Glomerular visceral epithelial cell (primary cell): Measurements from ENCODE around the gene NCOA7.
"Not testable (repeated sequence)": the region's sequence is repeated elsewhere in the genome, so short reads cannot be mapped to it uniquely, and the experiment has no call there.

ENCODE experiments used
- DNase-seq: peaks from one replicate; pipeline ENCODE4 v3.0.0-alpha.2; 2016; ENCODE audit errors: extremely low spot score

NCOA7 gene

DNA sequence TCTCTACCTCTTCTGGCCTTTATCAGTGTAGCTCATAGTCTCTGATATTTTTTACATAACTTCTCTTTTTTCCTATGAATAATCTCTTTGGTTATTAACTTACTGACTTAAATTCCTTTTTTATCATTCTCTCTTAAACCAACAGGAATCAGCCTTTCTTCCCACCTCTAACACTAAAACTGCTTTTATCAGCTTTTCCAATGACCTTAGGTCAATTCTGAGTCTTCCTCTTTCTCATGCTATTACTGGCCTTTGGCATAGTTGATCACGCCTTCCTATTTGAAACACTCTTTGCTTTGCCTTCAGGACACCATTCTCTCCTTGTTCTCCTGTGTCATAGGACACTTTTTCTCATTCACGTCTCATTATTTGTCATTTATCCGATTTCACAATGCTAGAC, 157.7 kb downstream of the NCOA7 start:
- DNase-seq = no peak

DNA sequence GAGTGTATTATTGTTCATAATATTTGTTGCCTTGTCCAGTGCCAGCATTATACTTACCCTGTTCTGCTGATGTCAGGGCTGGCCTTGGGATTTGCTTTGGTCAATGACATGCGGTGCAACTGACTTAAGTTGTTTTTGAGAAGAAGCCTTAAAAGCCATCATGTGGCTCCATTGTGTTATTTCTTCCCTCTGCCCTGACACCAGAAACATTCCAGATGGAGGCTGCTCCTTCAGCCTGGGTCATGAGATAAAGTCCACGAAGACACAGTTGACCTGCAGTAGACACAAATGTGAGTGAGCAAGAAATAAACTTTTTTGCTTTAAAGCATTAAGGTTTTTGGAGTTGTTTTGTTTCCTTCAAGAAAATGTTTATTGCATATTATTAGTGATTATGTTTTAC, 158.3 kb downstream of the NCOA7 start:
- DNase-seq = no peak

DNA sequence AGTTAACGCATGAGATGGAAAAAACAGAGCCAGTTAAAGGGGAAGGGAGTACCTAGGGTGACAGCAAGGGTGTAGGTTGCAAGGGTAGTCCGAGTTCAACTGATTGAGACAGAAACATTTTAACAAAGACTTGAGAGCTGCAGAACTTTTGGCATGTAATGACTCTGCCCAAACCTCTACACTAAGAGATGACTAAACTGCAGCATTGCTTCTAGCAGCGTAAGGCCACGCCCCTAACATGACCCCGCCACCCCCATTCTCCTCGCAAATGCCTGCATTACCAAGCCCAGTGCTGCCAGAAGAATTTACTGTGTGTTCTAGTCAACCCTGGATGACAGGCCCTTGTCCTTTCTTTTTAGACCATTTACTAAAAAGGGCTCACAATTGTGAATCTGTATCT, 159.5 kb downstream of the NCOA7 start:
- DNase-seq = no peak

DNA sequence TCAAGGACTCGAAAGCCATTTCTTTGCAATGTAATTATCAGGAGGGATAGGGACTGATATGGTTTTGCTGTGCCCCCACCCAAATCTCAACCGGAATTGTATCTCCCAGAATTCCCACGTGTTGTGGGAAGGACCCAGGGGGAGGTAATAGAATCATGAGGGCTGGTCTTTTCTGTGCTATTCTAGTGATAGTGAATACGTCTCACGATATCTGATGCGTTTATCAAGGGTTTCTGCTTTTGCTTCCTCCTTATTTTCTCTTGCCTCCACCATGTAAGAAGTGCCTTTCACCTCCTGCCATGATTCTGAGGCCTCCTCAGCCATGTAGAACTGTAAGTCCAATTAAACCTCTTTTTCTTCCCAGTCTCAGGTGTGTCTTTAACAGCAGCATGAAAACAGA, 160.0 kb downstream of the NCOA7 start:
- not testable (repeated sequence) for DNase-seq

DNA sequence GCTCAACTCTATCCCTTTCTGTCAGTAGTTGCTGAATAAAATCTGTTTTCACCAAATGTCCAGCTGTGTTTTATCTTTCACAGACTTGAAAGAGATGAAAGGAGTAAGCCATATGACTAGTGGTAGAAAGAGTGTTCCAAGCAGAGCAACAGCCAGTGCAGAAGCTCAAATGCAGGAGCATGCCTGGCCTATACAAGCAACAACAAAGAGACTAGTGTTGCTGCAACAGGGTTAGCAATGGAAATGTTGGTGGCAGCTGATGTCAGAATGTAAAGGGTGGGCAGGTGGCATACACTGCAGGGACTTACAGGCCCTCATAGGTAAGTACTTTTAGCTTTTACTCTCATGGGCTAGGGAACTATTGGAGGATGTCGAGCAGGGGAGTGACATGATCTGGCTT, 160.6 kb downstream of the NCOA7 start:
- DNase-seq = no peak

DNA sequence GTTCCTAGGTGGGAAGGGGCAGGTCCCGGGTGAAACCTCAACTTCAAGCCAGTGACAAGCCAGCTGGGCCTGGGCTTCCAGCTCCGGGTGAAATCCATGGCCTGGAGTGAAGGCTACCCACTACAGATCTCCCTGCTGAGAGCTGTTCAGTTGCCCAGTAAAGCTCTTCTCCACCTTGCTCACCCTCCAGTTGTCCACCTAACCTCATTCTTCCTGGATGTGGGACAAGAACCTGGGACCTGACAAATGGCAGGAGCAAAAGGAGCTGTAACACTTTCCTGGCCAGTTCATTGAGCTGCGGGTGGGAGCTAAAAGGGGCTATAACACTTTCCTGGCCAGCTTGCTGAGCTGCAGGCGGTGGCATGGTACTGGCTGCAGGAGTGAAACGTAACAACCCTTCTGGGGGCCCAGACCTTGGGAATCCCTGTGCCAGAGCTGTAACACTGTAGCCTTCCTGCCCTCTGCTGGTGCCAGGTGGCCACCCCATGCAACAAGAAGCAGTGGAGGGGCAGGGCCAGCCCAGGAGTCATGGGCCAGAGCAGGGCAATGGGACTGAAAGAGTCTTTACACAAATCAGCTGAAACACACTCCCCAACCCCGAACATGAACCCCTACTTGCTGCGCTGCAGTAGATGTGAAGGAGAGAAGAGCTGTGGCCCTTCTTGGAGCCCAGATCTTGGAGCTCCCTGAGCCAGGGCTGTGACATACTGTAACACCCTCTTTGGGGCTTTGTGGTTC, 162.2 kb downstream of the NCOA7 start:
- peak; percentile 49 for DNase-seq

DNA sequence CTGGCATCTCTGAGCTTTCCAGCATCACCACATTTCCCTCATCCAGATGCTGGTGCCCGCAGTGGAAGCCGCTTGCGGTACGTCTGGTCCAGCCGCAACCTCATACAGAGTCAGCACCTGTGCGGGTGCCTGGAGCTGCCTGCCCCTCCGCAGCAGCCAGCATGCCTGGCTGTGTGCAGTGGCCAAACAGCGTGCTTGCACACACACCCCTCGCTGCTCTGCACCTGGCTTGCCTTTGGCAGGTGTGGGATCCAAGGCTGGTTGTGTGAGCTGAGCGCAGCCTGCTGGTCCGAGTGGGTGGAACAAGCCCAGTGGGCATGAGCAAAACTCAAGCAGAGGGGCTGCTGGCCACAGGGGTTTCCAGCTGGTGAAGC, 162.7 kb downstream of the NCOA7 start:
- DNase-seq = no peak

DNA sequence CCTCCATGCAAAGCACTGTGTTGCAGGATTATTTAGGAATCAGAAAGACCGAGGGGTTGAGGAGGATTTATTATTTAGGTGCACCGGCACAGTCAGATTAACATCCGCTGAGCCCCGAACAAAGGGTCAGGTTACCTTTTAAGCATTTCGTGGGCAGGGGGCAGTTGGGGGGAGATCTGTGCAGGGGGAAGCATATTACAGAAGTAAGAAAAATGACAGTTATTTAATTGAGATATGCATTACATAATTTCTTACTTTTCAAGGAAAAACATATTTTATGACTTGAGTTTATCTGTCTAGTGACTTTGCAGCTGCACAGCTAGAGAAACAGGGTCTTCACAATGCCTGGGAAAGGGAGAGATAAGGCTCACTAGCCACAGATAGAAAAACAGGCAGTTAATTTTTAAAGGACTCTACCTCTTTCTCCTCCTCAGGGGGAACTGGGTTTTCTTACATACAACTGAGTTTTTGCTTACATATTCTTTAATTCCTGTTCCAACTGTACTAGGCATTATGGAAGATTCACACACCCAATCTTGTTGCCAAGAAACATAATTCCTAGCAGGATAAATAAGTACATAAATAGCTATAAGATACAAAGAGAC, 164.1 kb downstream of the NCOA7 start:
- DNase-seq = no peak

DNA sequence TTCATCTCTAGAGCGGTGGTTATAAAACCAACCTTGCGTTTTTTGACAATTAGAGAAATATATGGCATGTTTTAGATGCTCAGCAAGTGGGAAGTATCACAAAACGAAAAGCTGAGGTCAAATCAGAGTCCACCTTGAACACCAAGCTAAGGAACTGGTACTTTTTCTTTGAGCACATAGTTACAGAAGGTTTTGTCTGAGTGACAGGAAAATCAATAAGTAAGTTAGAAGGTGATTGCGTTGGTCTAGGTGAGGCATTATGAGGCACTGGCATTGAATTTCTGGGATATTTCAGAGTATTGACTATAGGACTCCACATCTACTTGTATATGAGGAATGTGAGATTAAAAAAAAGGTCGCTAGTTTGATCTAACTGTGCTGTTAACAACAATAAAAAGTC, 165.2 kb downstream of the NCOA7 start:
- DNase-seq = no peak

DNA sequence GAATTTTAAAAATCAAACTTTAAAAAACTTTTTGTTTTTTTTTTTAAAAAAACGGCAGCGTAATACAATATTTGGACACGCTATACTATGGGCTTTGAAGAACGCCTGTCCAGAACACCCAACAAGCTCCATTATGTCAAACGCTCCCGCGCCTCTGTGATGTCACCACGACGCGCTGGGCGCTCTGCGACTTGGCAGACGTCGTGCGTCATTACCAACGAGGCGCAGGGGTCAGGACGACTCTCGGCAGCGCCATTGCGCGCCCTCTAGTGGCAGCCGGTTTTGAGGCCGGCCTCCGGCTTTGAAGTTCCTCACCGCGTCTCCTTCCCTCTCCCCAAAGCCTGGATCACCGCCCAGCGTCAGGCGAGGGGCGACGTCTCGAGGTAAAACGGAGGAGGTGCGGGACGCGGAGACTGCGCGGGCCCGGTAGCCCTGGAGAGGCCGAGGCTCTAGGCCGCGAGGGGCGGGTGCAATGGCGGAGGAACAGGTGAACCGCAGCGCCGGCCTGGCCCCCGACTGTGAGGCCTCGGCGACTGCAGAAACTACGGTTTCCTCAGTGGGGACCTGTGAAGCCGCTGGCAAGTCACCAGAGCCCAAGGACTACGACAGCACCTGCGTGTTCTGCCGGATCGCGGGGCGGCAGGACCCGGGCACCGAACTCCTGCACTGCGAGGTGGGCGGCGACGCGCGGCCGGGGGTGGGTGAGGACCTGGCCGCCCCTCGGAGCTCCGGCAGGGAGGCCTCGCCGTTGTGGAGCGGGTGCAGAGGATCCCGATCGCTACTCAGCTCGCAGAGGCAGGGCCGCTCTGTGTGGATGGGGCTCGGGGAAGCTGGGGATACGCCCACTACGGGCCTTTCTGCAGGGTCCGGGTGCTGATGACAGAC, 166.0 kb downstream of the NCOA7 start, which contains the start of gene HINT3:
Gene HINT3 (plus strand): TSS at position 265 of the 885 bp plus-strand sequence. CDS start 208 bp downstream, at position 473.
- peak; percentile 97 for DNase-seq

DNA sequence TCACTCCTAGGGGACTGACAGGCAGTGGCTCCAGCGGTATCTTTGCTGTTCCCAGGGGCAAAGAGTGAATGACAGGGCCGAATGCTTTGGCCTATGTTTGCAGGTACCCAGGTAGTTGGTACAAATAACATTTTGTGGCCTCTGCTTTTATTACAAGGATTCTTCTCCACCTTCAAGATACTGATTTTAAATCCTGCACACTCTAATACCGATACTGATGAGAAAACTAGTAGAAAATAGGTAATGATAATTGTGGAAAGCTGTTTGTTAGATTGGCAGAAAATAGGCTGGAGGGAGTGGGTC, 166.6 kb downstream of the NCOA7 start:
- no peak for DNase-seq

DNA sequence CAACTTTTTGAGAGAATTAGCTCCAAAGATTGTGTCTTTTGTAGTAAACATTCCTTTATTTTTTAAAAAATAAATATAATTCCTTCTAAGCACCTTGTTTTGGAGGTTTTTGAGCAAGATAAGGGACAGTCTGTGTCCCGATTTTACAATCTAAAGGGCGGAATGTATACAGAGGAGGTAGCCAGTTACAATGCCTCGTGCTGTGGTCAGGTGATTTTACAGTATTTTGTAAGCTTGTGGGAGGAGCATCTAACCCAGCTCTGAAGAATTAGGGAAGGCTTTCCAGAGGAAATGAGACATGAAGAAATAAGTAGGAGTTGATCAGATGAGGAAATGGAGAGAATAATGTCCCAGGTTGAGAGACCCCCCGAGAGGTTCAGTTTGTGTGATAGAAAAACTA, 167.1 kb downstream of the NCOA7 start:
- peak; percentile 54 for DNase-seq

DNA sequence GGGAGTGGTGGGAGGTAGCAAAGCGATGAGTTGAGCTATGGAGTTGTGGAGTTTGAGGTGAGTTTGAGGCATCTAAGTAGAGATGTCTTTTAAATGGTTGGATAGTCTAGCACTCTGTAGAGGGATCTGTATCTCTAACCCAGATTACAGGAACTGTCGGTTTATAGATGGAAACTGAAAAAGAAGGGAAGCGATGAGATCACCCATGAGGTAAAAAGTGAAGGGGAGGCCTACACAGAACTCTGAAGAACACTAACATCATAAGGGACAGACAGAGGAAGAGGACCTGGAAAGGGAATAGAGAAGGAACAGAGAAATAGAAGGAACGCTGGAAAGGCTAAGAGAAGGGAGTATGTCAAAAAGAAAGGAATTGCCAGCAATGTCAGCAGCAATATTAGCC, 168.3 kb downstream of the NCOA7 start:
- DNase-seq = no peak

DNA sequence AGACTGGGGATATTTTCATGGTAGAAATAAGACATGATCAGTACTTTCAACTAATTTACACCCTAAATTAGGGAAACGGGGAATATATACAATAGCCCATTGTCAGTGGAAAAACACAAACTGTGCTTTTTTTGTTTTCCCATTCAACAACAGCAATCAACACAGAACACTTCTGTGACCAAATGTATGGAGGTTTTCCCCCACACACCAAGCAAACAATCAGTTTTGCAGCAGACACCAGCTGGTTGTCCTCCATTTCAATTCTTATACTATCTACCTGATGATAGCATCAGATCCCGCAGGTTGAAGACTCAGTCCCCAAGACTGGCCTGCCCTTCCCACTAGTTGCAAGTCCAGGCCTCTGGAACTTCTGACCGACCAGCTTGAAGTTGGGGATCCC, 170.4 kb downstream of the NCOA7 start:
- no peak for DNase-seq

DNA sequence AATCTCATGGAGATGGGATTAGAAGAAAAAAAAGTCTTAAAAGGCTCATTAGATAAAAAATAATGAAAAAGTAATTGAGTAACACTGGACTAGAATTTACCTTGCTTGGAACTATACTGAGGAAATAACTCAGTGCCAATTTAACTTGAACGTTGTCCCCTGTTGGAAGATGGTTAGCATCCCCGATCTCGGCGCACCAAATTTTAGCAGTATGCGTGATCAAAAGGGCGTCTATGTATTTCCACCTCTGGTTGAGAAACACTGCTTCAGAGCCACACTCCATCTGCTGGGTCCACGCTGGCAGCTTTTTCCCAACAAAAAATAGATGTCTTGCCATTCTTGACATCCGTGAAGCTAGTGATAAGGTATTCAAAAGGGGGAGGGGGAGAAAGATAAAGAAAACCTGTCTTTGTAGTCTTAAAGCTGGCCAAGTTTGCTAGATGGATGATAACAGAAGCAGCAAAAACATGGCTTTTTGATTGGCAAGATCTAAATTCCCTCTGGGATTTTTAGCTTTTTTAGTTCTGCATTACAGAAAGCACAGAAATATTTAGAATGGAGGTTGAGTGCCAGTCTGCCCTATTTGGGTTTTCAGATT, 172.2 kb downstream of the NCOA7 start:
- no peak for DNase-seq

DNA sequence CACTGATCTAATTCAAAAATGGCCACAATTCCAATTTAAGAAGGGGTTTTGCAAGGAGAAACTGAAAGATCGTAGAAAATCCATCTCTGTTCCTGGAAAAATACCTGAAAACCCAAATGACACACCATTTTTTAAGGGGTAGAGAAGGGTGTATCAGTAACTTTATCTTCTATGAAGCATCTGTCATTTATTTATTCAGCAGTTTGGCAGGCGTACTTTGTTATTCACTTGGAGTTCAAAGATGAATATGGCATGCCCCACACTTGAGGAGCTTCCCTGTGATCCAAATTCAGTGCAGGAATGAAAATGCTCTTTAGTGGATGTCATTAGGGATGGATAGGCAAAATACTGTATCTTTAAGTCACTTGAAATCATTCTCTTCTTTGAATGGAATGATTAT, 173.1 kb downstream of the NCOA7 start:
- no peak for DNase-seq

DNA sequence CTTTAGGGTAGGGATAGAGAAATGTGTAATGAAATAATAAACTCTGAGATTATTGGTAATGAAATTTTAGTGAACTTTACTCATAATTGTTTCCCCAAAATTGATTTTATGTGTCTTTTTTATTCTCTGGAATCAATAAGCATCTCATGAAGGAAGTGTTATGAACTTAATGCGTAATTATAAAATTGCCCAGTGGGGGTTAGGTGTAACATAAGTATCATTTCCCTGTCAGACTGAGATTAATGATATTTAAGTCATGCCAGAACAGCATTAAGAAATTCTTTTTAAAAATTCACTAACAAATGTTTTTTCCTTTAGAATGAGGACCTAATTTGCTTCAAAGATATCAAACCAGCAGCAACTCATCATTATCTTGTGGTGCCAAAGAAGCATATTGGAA, 175.8 kb downstream of the NCOA7 start:
- DNase-seq = no peak

DNA sequence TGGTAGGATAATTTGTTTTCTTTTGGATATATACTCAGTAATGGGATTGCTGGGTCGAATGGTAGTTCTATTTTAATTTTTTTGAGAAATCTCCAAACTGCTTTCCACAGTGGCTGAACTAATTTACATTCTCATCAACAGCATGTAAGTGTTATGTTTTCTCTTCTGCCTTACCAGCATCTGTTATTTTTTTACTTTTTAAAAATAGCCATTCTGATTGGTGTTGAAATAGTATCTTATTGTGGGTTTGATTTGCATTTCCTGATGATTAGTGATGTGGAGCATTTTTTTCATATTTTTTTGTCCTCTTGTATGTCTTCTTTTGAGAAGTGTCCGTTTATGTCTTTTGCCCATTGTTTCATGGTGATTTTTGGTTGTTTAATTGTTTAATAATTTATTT, 177.7 kb downstream of the NCOA7 start:
- DNase-seq = no peak

DNA sequence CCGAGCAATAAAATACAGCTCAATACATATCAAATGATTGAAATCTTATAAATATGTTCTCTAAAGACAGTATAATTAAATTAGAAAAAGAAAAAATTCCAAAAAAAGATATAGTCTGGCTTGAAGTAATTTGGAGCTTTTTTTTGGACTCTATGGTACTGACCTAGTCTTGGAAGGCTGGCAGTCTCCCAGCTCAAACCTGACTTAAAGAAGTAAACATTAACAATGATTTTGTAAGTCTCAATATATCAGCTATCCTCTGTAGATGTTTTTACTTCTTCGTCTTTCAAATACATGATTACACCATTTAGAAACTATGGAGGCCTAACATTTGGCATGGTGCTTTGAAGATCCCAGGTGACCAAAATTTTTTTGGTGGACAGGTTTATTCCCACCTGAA, 180.0 kb downstream of the NCOA7 start:
- no peak for DNase-seq

DNA sequence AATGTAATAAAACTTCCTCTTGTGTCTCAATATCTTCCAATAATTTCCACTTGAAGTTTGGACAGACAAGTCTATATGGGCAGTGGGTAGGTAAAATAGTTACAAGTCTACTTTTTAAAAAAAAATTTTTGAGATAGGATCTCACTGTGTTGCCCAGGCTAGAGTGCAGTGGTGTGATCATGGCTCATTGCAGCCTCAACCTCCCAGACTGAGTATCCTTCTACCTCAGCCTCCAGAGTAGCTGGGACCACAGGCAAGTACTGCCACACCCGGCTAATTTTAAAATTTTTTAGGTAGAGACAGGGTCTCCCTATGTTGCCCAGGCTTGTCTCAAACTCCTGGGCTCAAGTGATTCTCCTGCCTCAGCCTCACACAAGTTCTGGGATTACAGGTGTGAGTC, 181.7 kb downstream of the NCOA7 start:
- DNase-seq = not testable (repeated sequence)

DNA sequence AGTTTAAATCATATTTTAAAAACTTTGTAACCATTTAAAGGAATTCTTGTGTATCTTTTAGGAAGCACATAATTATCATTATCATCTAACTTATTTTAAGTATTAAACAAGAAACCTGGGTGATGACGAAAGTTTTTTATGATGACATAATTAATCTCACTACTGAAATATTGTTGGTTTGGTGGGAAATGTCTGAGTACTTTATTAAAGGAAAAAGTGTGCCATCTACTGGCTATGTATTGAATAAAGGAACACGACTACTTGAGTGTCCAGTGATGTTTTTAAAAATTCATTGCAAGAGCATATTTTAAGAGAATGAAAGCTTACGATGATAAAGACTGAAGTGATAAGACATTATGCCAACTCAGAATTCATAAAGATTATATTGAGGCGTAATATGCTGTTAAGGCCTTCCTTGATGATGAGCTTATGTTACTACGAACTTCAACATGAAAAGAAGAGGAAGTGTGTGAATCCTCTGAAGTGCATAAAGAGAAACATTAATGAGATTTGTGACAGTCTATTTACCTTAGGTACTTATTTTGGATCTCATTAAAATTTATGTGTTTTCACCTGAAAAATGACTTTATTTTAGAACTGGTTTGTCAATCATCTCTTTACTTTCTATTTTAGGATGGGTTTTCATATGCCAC, 183.6 kb downstream of the NCOA7 start:
- peak; percentile 49 for DNase-seq

DNA sequence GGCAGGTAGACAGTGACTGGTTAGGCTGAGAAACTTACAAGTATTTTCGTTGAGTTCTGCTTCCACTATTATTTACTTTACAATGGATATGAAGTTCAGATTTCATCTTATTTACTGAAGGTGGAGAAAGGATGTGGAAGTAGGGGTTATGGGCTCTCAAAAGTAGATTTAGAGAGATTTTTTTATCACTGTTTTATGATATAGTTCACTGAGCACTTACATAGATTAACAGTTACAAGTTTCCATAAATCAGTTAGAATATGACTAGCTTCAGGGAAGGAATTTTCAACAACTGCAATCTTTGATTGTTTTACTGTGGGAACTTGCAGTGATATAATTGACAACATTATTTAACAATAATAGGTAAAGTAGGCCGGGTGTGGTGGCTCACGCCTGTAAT, 188.3 kb downstream of the NCOA7 start:
- no peak for DNase-seq
